K562 (cell line): Measurements from ENCODE around the gene PLXDC2. TPM values are rescaled to one million over a fixed set of nuclear protein-coding genes. Genes with fewer than 3 reads are reported as not detected.

Experiments
- ATAC-seq: fragments of 200-7000 bp; cut with Tn5 transposase; 3 replicates; pipeline ENCODE4 v1.9.1; 2020; ENCODE audit warnings: moderate library complexity
- BruUV-seq: library from RNA; stranded (reverse); fragments of 400-500 nt; replicated peaks from 2 replicates; lab custom pipeline; 2021; lab: Mats Ljungman, UMichigan
- CTCF ChIA-PET: fragments of 300-600 bp; formaldehyde crosslinking; extraction: SDS; loops from one replicate; lab custom pipeline; 2021; ENCODE audit warnings: low intra/inter-chr PET ratio; lab: Yijun Ruan, JAX
- POLR2A ChIA-PET: fragments of 300-600, 350-650 bp; sonication (Branson Sonifier 250); formaldehyde crosslinking; extraction: SDS; loops from one replicate; lab custom pipeline; 2021; ENCODE audit warnings: antibody characterized with exemption, inconsistent platforms; lab: Yijun Ruan, JAX
- DNase-seq, 4 experiments: peaks; one replicate each; pipeline versions ENCODE4 v3.0.0 to v3.0.0-alpha.2; 2011 to 2018; ENCODE audit warnings: low spot score in 3 of 4, mixed read lengths in 3 of 4; ENCODE audit errors: extremely low read depth in 1 of 4
- FAIRE-seq: peaks from 2 replicates; lab custom pipeline; 2011; peaks lifted over from hg19 to GRCh38; lab: Jason Lieb, UNC
- H2AFZ ChIP-seq: 2 replicates; pipeline ENCODE4 v1.6.0; 2011; ENCODE audit warnings: low read depth, low read length, control low read depth, inconsistent platforms
- H3K27ac ChIP-seq: fragments of 200-600 bp; 3 replicates; pipeline ENCODE4 v1.8.0; 2011; ENCODE audit warnings: low read depth, mild to moderate bottlenecking, control low read depth, inconsistent platforms, low read length, moderate library complexity, mixed read lengths; ENCODE audit errors: extremely low read depth
- H3K27me3 ChIP-seq, 2 experiments: fragments of 300-600 bp in 1 of 2; 2 replicates in 1 of 2; 3 replicates in 1 of 2; pipeline versions ENCODE4 v1.6.0 to v1.8.0; 2011; ENCODE audit warnings: inconsistent platforms in 2 of 2, low read length in 2 of 2, mild to moderate bottlenecking in 1 of 2, mixed read lengths in 1 of 2, moderate library complexity in 1 of 2; ENCODE audit not compliant: control insufficient read depth in 2 of 2, insufficient read depth in 2 of 2
- H3K36me3 ChIP-seq: fragments of 300-600 bp; 3 replicates; pipeline ENCODE4 v1.8.0; 2011; ENCODE audit warnings: mild to moderate bottlenecking, low read length, inconsistent platforms; ENCODE audit not compliant: control insufficient read depth, insufficient read depth
- H3K4me1 ChIP-seq, 2 experiments: fragments of 200-600 bp in 1 of 2; replicated peaks in 1 of 2; 2 replicates in 1 of 2; 3 replicates in 1 of 2; pipeline versions ENCODE4 v1.5.1 to v1.8.0; 2011; ENCODE audit warnings: inconsistent platforms in 2 of 2, low read length in 2 of 2, mild to moderate bottlenecking in 1 of 2, mixed read lengths in 1 of 2, moderate library complexity in 1 of 2; ENCODE audit not compliant: control insufficient read depth in 2 of 2, insufficient read depth in 2 of 2
- H3K4me2 ChIP-seq: 2 replicates; pipeline ENCODE4 v1.6.1; 2011; ENCODE audit warnings: low read length, control low read depth, inconsistent platforms, mixed read lengths; ENCODE audit not compliant: insufficient read depth
- H3K4me3 ChIP-seq: fragments of 200-600 bp; sonication (generic), shearing (Covaris generic); 2 replicates; pipeline ENCODE4 v1.5.1; 2016; ENCODE audit warnings: control low read depth, inconsistent platforms
- H3K79me2 ChIP-seq: fragments of 200-600 bp; 3 replicates; pipeline ENCODE4 v1.8.0; 2011; ENCODE audit warnings: low read length, inconsistent platforms; ENCODE audit not compliant: control insufficient read depth, insufficient read depth
- H3K9ac ChIP-seq, 2 experiments: 2 replicates each; pipeline versions ENCODE4 v1.6.0 to v1.6.1; 2011; ENCODE audit warnings: low read depth in 2 of 2, low read length in 2 of 2, control low read depth in 1 of 2, inconsistent platforms in 1 of 2, mild to moderate bottlenecking in 1 of 2, mixed read lengths in 1 of 2; ENCODE audit not compliant: insufficient read depth in 1 of 2
- H3K9me1 ChIP-seq: one replicate; pipeline ENCODE4 v1.6.0; 2011; ENCODE audit warnings: inconsistent platforms, mild to moderate bottlenecking, low read length, moderate library complexity; ENCODE audit not compliant: control insufficient read depth, insufficient read depth
- H3K9me3 ChIP-seq: replicated peaks from 2 replicates; pipeline ENCODE4 v1.5.1; 2011; ENCODE audit warnings: low read depth, low read length, inconsistent platforms; ENCODE audit not compliant: control insufficient read depth, insufficient read depth
- H4K20me1 ChIP-seq: replicated peaks from 2 replicates; pipeline ENCODE4 v1.6.1; 2011; ENCODE audit warnings: low read length, inconsistent platforms, mixed read lengths; ENCODE audit not compliant: control insufficient read depth, insufficient read depth
- FOSL1 ChIP-seq: fragments of 200-800 bp; sonication (Bioruptor generic); conservative IDR thresholded peaks from 2 replicates; pipeline ENCODE4 v1.6.1; 2016; ENCODE audit warnings: missing genetic modification characterization, missing compliant biosample characterization
- MXI1 ChIP-seq: IDR thresholded peaks from 2 replicates; pipeline ENCODE4 v1.6.1; 2011; ENCODE audit warnings: low read depth, mild to moderate bottlenecking, improper control_type of control experiment, low read length
- NR1H2 ChIP-seq: sonication (generic); formaldehyde crosslinking; IDR thresholded peaks from 2 replicates; pipeline ENCODE4 v1.4.0; 2020; ENCODE audit warnings: mild to moderate bottlenecking, missing genetic modification reagents
- RAD21 ChIP-seq, 2 experiments: fragments of 250-450 bp in 1 of 2; fragments of 450-650 bp in 1 of 2; sonication (Bioruptor Pico) in 1 of 2; formaldehyde crosslinking in 1 of 2; IDR thresholded peaks in 1 of 2; conservative IDR thresholded peaks in 1 of 2; 2 replicates each; pipeline versions ENCODE4 v1.4.0 to v1.8.0; 2020 to 2022; ENCODE audit warnings: mild to moderate bottlenecking in 2 of 2, moderate library complexity in 1 of 2
- TEAD4 ChIP-seq, 2 experiments: sonication (generic) in 1 of 2; formaldehyde crosslinking in 1 of 2; IDR thresholded peaks; 2 replicates each; pipeline versions ENCODE4 v1.6.1 to v1.8.0; 2012 to 2022; ENCODE audit warnings: borderline replicate concordance in 1 of 2, inconsistent platforms in 1 of 2, low read length in 1 of 2, mild to moderate bottlenecking in 1 of 2, missing genetic modification reagents in 1 of 2
- ZC3H8 ChIP-seq: fragments of 450-650 bp; IDR thresholded peaks from 2 replicates; pipeline ENCODE4 v1.6.1; 2017
- ZNF395 ChIP-seq: fragments of 200-800 bp; sonication (Bioruptor generic); IDR thresholded peaks from 2 replicates; pipeline ENCODE4 v1.6.1; 2017; ENCODE audit warnings: missing genetic modification characterization, missing compliant biosample characterization
- ZZZ3 ChIP-seq: fragments of 450-650 bp; IDR thresholded peaks from 2 replicates; pipeline ENCODE4 v1.6.1; 2016; ENCODE audit warnings: antibody characterized with exemption, mild to moderate bottlenecking, moderate library complexity
- WGBS: fragments of 100-300 bp; shearing (Covaris generic); methylation state at CpG from one replicate; pipeline ENCODE4 v1.1.6; 2016; ENCODE audit warnings: low coverage, mixed read lengths; ENCODE audit not compliant: insufficient coverage; ENCODE audit errors: missing lambda C conversion rate; 5-methylcytosine and 5-hydroxymethylcytosine counted together
- in situ Hi-C: fragments of 300-500 bp; cut with MboI; formaldehyde crosslinking; loops from 4 replicates; pipeline ENCODE4 v1.15.0; 2018; ENCODE audit warnings: inconsistent platforms, mixed read lengths
- intact Hi-C: fragments of 100-400 bp; cut with micrococcal nuclease; formaldehyde crosslinking; loops from 2 replicates; pipeline ENCODE4 v1.14.2; 2022
- polyA plus RNA-seq, 8 experiments: library from polyadenylated mRNA; depleted of rRNA in 4 of 8; stranded (reverse) in 5 of 8; unstranded in 3 of 8; fragments of >200 nt; fragmentation: Nextera tagmentation in 2 of 8; fragmentation: Illumina TruSeq in 1 of 8; extraction: Ambion mirVana in 2 of 8; extraction: Trizol in 1 of 8; gene quantifications; 2 replicates each; pipeline versions ENCODE4 v1.2.1 to v1.2.3, GENCODE V29; 2011 to 2014; ENCODE audit warnings: inconsistent platforms in 1 of 8, missing spikeins in 1 of 8
- total RNA-seq, 7 experiments: library from RNA; depleted of rRNA in 6 of 7; stranded (reverse); fragments of >200 nt in 6 of 7; fragmentation: Illumina TruSeq in 2 of 7; extraction: Trizol in 2 of 7; gene quantifications; 2 replicates each; pipeline versions ENCODE4 v1.2.1 to v1.2.3, GENCODE V29; 2011 to 2021; ENCODE audit warnings: low replicate concordance in 1 of 7
- TF ChIP-seq, protein P1 (sequence below): fragments of 450-650 bp; formaldehyde crosslinking; IDR thresholded peaks from 2 replicates; pipeline ENCODE4 v1.4.0; 2022; ENCODE audit warnings: missing genetic modification characterization
- TF ChIP-seq, protein P2 (sequence below): IDR thresholded peaks from 2 replicates; pipeline ENCODE4 v1.6.1; 2016; ENCODE audit warnings: missing genetic modification characterization, missing compliant biosample characterization
- TF ChIP-seq, protein P3 (sequence below): fragments of 250-450 bp; sonication (Bioruptor Pico); IDR thresholded peaks from 2 replicates; pipeline ENCODE4 v1.5.0; 2021; ENCODE audit warnings: mild to moderate bottlenecking, moderate library complexity

The PLXDC2 gene
- total and polyA plus RNA-seq, 9 of the 15 experiments (the other 6 are each of a cell fraction or from before 2014, with no cell fraction given), result 0.01 to 0.33 (median 0.10) TPM; not detected in 3

DNA sequence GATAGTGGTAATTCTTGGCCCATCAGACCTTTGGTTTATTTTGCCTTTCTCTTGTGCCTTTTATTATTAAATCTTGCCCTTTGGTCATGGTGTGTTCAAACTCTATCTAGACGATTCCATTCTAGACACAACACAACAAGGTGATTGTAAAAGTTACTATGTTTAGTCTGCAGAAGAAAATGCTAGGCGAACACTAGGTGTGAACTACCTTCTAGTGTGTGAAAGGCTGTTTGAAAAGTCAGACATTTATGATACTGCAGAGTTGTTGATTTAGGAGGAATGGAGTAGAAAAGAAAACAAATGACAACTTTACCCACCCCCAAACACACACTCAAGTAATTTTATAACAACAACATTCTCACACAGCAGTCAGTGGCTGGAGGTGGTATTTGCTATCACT lies 103.4 kb downstream of the PLXDC2 start:
- intact Hi-C loops, result no loop called here
- FAIRE-seq (no peak), DNase-seq (no peak), ATAC-seq (no peak)
- Histone ChIP-seq H3K4me1 (no peaks in the 10 kb centered on the region), H3K4me2 (no peak overlapping the region), H3K4me3 (no peak overlapping the region), H3K9me3 (0 out of 2 replicates have a peak, but pooled peaks cover 2% of the 10 kb centered on the region), H4K20me1 (no peaks in the 10 kb centered on the region), H3K27ac (no peak overlapping the region), H3K36me3 (no peaks in the 10 kb centered on the region), H3K9me1 (no peaks in the 10 kb centered on the region), H2AFZ (no peak overlapping the region), H3K79me2 (no peaks in the 10 kb centered on the region), H3K27me3 (no peaks in the 10 kb centered on the region), H3K9ac (no peak overlapping the region)
- TF ChIP-seq MXI1 (no peak), ZC3H8 (no peak), NR1H2 (no peak), ZNF395 (CRISPR knock-in tag) (no peak), ZZZ3 (no peak), FOSL1 (tag) (no peak), RAD21 (CRISPR knock-in tag; conservative IDR thresholded peaks at IDR 0.05 in 1 of 2, IDR thresholded peaks at IDR 0.05 in 1 of 2) (no peak), TEAD4 (IDR thresholded peaks at IDR 0.05; ENCODE audit: low read length) (no peak), TEAD4 (CRISPR knock-in tag; IDR thresholded peaks at IDR 0.05; ENCODE audit: borderline replicate concordance) (no peak)
- TF ChIP-seq, protein P1, sequence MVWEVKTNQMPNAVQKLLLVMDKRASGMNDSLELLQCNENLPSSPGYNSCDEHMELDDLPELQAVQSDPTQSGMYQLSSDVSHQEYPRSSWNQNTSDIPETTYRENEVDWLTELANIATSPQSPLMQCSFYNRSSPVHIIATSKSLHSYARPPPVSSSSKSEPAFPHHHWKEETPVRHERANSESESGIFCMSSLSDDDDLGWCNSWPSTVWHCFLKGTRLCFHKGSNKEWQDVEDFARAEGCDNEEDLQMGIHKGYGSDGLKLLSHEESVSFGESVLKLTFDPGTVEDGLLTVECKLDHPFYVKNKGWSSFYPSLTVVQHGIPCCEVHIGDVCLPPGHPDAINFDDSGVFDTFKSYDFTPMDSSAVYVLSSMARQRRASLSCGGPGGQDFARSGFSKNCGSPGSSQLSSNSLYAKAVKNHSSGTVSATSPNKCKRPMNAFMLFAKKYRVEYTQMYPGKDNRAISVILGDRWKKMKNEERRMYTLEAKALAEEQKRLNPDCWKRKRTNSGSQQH (CRISPR knock-in tag), result no peak
- TF ChIP-seq, protein P2, sequence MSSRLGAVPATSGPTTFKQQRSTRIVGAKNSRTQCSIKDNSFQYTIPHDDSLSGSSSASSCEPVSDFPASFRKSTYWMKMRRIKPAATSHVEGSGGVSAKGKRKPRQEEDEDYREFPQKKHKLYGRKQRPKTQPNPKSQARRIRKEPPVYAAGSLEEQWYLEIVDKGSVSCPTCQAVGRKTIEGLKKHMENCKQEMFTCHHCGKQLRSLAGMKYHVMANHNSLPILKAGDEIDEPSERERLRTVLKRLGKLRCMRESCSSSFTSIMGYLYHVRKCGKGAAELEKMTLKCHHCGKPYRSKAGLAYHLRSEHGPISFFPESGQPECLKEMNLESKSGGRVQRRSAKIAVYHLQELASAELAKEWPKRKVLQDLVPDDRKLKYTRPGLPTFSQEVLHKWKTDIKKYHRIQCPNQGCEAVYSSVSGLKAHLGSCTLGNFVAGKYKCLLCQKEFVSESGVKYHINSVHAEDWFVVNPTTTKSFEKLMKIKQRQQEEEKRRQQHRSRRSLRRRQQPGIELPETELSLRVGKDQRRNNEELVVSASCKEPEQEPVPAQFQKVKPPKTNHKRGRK, result no peak
- TF ChIP-seq, protein P3, sequence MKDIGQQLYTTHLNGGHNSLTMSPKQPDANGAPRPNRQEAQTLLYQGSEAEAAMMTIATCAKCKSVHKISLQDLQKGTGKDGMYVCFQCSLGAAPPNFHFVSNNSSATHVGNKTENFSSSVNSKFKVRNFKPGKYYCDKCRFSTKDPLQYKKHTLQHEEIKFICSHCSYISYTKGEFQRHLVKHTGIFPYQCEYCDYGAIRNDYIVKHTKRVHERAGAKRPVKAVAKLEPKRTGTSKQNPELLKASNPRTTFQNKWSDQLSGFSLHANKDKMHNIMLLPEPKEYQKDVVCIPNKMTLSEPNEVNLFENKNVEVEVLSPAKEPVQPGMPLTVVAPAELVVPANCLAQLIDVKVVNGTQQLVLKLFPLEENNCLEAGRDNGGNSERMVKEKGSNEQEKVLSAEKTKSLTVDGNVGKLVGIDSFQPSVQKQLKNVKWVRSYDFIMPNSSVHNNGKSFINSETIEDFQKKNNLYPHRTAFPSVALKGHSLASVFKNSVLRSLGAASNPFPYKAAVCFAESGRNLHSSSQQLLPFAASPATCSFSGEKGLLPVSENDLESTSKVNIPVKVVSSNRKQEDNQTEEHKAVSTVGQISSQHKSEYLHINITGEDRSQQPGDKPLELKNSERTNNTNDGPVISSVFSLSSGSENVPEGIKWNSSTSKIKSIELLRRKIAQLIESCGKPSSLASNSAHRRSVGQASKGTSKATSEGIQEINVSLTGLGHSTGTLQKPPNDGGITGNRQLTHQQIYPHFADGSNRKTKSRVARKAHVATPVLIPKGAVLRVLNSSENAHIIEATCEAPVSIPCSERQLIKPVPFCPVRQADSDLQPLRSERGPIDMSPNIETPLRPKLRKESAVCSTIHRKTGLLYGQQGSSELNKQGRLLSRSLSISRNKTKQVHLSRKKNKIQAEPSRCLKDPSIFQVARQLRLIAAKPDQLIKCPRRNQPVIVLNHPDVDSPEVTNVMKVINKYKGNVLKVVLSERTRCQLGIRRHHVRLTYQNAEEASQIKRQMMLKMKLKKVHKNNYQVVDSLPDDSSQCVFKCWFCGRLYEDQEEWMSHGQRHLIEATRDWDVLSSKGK (CRISPR knock-in tag), result no peak
- no TSS peak for BruUV-seq
- in situ Hi-C loops, result no loop called here
- 4% methylated on average over 2 of the region's 2 CpGs for WGBS
- CTCF ChIA-PET, result no interaction called here
- POLR2A ChIA-PET, result no interaction called here
